NCI-H524 treated with DMSO at 0.1 percent for 48 hours (cell line): ENCODE results near the gene TOMM20.
"Not testable (repeated sequence)": the region's sequence is repeated elsewhere in the genome, so short reads cannot be mapped to it uniquely, and the experiment has no call there.

Experiments
- DNase-seq: peaks from one replicate; lab custom pipeline; 2025; lab: John Stamatoyannopoulos, UW

The TOMM20 gene

DNA sequence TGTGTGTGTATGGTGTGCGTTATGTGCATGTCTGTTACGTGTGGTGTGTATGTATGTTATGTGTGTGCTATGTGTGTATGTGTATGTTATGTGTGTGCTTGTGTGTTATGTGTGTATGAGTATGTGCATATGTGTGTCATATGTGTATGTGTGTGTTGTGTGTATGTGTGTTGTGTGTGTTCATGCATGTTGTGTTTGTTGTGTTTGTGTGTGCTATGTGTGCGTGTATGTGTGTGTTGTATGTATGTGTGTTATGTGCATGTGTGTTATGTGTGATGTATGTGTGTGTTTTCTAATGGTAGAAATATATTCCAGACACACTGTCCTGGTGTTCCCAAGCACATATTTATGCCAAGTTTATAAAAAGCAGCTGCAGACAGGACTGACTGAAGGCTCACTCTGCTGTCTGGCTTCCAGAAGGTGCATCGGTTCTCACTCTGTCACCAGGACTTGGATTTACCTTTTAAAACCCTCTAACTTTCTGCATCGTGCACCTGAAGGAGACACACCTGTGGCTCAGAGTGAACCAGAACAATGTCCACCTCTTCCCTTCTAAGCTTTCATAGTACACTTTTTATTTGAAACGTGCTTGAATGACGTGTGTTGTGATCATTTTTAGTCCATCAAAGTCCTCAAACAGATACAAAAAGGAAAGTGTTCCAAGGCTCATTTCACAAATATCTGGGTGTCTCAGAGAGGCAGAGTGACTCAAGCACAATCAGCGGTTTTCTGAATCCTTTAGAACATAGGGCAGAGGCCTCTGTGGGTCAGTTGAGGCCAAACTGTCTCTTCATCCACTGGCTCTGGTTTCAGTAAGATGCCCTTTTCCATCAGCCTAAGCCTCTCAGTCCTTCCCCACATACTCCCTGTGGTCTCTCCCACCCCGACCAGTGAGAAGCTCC is 49.9 kb downstream of the TOMM20 start:
- DNase-seq: no peak

DNA sequence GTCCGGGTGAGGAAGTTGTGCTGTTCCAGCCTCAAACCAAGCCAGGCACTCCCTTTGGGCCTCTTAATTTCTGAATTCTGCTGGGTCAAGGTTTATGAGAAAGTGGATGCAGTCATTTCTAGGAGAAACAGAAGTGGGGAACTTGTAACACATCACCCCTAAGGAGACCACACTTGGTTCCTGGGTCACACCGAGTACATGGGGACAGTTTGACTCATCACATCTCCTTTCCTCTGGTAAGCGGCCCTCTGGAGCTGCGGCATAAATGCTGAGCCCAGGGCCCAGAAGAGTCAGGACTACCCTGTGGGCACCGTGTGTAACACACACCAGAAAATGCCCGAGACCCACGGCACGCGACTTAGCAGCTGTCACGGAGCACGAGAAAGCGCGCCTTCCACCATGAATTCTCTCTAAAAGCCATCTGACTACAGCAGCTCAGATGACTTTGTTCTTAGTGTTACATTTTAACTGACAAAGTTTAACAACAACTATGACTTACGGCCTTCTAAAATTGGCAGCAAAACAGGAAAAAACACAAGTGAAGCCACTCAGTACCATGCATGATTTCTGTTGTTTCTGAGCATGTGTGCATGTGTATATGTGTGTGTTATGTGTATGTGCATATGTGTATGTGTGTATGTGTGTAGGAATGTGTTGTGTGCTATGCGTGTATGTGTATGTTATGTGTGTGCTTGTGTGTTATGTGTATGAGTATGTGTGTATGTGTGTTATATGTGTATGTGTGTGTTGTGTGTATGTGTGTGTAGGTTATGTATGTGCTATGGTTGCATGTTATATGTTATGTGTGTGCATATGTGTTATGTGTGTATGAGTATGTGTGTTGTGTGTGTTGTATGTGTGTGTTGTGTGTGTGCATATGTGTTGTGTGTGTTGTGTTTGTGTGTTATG is 50.8 kb downstream of the TOMM20 start:
- no peak for DNase-seq

DNA sequence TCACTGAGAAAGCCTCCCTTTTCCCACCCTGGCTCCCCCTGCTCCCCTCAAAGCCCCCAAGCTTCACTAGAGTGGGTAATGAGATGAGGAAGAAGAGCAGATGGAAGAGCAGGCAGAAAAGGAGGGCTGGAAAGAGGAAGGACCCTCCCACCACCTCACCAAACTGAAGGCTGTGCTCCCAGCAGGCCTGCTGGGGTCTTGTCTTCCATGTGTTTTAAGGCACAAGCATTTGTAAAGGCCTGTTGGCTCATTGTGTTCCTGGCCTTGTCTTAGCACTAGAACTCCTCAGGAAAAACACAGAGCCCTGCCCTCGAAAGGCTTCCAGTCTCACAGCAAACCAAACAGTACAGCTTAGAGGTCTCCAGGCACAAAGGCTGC is 51.5 kb downstream of the TOMM20 start:
- no peak for DNase-seq

DNA sequence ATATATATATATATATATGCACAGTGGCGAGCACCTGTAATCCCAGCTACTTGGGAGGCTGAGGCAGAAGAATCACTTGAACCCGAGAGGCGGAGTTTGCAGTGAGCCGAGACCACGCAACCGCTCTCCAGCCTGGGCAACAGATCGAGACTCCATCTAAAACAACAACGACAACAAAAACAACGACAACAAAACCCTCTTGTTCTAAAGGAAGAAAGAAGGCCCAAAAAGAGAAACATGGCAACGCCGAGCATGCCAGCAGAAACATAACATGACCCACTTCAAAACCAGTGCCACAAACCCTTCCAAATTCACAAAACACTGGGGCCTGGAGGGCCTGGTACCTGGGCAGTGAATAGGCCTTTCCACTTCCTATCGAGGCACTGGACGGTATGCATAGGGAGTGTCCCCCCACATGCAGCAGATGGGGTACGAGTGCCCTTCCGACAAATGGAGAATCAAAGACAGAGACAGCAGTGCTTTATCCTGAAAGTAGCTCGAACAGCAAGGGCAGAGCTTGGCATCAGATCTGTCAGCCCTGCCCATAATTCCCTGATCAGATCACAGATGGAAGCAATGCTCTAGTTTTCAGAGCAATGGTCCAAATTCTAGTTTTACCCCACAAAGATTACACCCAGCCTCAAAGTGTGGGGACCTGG is 52.0 kb downstream of the TOMM20 start:
- DNase-seq: no peak

DNA sequence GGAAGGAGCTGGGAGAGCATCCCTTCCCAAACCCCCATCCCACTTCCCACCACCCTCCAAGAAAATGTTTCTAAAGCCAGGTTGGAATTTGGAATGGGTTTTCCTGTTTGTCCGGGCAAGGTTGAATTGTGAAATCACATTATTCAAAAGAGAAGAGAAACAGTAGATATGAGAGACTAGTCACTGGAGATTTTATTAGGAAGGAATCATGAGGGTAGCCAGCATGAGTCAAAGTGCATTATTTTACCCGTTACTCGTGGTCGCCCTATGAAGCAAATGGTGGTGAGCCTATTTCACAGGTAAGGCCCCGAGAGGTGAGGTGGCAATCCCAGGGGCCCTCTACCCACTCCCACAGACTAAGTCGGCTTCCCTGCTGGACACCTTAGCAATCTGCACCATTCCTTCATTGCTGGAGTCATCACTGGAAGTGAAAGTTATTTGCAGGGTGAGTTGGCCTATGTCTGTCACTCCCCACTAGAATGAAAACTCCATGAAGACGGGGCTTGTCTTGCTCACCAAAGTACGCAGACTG is 52.8 kb downstream of the TOMM20 start:
- no peak for DNase-seq

DNA sequence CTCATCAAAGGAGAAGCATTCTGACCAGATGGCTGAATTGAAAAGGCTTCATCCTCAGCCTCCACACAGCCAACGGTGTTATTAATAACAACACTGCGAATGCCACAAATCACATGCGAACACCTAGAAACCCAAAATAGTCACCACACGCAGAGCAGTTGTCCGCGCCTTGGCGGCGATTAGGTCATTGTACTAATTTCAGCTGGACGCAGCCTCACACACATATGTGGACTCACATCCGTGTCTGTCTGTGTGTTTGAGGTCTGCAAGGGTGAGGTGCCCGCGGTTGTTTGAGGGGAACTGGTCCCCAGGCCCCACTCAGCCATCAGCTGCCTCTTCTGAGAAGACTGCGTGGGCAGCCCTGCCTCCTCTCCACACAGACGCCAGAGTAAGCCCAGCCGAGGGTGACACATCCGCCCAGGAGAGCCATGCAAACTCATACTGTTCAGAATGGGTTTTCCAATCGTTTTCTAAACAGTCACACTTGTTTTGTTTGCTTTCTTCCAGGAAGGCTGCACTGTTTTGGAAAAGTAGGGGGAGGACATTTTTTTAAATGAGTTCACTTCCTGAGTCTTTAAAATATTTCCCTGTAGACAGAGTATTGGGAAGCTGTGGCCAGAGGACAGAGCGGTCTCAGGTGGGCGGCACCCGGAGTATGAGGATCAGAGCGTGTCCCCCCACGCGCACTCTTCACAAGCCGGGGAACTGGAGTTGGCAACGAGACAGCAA is 53.4 kb downstream of the TOMM20 start:
- no peak for DNase-seq

DNA sequence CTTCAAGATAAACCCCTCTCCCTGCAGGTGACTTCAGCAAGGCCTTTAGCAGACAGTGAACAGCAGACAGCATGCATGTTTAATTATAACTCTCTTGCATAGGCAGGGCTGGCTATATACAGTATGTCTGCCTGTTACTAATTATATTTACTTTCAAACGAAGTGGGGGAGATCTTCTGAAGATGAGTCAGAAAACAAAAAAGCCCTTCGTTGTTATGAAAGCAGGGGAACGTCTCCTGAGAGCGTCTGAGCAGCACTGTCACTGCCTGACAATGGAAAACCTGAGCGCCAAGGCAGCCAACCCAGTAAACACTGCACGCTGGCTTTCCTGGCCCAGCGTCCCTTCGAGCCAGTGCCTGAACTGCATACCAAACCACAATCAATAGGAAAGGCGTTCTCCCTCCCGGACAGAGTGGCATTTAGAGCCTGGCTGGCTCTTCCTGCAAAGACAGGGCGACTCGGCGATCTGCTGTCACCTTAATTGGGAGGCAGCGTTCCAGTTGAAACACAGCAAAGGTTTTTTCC is 54.1 kb downstream of the TOMM20 start:
- no peak for DNase-seq

DNA sequence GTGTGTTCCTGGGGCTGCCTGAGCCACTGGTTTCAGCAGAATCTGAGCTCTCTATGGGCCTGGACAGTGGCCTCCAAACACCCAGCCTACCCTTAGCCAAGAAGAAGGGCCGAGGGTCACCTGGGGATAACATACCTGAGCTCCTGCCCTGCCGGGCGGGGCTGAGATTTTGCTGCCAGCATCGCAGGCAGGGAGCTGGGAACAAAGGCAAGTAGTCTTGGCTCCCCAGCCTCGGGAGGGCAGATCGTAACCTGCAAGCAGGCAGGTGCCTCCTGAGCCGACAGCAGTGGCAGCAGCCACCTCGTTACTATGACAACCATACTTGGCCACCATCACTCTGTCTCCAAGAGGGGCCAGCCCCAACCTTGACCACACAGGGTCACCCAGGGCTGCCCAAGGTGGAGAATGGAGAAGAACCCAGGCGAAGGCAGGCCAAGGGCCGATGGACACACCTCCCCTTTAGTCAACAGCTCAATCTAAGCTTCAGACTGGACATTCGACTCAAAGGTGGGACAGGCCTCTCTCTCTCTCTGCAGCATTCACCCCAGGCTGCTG is 54.6 kb downstream of the TOMM20 start:
- no peak for DNase-seq

DNA sequence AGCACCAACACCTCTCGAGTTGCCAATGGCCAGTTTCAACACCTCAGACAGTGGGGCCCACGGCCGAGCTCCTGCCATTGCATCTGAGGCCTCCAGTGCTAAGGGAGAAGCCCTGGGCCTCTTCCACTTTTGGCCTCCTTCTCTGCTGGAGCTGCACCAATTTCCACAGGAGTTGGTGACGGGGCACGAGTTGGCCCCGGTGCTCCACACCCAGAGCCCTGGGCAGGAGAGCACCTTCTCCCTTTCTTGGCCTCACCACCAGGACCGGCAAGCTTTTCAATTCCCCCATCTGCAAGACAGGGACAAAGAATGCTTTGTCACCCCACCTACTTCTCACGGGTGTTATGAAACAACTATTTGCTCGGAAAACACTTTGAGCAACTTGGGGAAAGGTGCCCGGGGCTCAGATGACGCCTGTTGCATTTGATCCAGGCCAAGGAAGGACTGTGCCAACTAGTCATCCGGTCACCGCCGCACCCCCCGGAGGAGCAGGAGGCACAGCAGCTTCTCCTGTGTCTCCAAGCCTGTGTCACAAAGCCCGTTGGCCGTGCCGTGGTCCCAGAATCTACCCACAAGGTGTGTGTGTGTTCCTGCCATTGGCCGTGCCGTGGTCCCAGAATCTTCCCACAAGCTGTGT is 55.2 kb downstream of the TOMM20 start:
- no peak for DNase-seq

DNA sequence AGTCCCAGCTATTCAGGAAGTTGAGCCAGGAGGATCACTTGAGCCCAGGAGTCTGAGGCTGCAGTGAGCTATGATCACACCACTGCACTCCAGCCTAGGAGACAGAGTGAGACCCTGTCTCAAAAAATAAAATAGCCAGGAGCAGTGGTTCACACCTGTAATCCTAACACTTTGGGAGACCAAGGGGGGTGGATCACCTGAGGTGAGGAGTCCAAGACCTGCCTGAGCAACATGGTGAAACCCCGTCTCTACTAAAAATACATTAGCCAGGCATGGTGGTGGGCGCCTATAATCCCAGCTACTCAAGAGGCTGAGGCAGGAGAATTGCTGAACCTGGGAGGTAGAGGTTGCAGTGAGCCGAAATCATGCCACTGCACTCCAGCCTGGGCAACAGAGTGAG is 56.1 kb downstream of the TOMM20 start:
- not testable (repeated sequence) for DNase-seq

DNA sequence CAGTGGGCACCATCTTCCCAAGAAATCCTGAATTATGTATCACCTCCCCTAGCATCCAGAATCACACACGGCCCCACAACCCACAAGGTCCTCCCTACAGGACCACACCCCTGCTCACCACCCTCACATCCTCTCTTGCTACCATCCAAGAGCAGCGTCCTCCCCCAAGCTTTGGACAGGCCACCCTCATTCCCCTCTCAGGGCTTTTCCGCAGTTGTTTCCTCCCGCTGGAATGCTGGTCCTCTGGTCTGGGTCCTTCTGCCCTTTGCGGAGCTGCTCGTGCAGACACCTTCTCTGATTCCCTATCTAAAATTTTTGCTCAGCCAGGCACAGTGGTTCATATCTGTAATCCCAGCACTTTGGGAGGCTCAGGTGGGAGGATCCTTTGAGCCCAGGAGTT is 56.5 kb downstream of the TOMM20 start:
- DNase-seq: no peak

DNA sequence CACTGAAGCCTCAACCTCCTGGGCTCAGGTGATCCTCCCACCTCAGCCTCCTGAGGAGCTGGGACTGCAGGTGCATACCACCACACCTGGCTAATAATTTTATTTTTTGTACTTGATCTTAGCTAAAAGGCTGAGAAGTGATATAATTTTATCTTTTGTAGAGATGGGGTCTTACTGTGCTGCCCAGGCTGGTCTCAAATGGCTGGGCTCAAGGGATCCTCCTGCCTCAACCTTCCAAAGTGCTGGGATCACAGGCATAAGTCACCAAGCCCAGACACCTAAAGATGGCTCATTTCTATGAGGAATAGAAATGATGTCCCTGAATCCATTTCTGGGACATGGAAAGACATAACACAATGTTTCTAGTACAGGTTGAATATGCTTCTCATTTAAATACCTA is 57.8 kb downstream of the TOMM20 start:
- DNase-seq: no peak

DNA sequence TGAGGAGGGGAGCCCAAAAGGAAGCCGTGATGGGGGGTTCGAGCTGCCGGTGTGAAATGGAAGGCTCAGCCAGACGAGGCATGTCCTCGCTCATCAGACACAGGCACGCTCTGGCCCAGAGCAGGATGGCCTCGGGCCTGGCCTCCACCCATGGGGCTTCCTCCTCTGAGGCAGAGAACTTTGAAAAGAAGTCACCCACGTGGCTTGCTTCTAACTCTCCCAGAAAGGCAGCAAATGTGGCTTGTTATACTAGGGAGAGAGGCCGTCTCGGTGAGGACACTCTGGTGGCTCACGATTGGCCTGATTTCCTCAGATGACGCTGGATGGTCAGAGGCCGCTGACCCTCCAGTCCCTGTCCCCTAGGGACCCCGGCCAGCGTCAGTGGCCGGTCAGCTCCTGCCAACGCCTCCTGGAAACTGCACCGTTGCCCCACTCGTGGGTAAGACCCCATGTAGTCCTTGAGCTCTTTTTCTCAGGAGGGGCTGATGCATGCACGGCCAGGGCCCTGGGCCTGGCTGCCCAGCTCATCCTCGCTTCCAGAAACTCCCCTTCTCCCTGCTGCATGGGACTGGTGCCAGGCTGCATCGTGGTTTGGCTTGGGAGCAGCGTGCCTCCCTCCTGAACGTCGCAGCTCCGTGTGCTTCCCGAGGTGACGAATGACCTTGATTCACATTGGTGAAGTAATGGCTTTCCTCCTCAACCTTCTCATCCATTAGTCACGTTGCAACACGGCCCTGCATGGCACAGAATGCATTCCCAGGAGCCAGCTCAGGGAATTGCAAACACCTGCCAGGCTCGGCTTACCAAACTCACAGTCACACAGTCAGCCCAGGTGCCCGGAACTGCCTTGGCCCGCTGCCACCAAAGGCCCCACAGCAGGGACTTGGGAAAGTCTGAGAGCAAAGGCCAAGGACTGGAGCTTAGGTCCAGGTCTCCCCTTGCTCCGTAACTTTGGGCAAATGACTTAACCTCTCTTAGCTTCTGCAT is 58.8 kb downstream of the TOMM20 start:
- no peak for DNase-seq

DNA sequence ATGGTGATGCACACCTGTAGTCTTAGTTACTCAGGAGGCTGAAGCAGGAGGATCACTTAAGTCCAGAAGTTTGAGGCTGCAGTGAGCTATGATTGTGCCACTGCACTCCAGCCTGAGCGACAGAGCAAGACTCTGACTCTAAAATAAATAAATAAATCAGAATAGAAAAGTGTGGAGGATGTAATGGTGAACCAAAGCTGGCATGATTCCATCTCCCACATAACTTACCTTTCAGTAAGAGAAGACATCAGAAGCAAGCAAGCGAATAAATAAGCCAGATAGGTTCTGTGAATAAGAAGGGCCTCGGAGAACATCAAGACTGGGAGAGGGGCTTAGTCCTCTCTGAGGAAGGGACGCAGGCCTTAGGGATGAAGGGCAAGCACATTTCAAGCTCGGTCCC is 59.5 kb downstream of the TOMM20 start:
- DNase-seq: no peak

DNA sequence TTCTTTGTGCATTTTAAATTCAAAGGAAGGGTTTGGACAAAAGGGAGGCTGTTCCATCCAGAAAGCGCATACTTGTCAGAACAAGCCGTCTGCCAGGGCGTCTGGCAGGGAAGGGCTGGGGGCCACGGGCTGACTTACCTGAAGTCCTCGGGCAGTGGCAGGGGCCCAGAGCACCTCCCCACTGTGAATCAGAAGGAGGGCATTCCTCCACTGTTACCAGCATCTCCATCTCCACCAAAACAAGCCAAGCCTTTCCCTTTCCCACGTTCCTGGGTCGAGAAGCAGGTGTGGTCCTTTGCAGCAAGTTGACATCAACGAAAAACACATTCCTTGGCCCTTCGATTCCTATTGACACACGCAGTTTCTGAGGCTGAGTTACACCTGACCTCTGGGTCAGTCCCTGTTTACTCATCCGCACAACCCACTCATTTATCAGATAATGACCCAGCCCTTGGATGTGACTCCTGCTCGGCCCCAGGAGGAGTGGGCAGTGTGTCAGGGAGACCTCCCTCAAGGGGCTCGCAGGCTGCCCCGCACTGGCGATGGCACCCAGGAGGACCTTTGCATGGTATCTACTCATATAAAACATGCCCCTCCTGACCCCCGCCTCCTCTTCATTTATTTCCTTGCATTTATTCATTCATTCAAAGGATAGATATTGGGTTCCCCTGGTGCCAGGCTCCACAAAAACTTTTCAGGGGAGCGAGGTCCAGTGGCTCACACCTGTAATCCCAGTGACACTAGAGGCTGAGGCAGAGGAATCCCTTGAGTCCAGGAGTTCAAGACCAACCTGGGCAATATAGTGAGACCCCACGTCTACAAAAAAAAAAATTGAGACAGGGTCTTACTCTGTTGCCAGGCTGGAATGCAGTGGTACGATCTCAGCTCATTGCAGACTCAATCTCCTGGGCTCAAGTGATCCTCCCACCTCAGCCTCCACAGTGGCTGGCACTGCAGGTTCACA is 60.2 kb downstream of the TOMM20 start:
- no peak for DNase-seq

DNA sequence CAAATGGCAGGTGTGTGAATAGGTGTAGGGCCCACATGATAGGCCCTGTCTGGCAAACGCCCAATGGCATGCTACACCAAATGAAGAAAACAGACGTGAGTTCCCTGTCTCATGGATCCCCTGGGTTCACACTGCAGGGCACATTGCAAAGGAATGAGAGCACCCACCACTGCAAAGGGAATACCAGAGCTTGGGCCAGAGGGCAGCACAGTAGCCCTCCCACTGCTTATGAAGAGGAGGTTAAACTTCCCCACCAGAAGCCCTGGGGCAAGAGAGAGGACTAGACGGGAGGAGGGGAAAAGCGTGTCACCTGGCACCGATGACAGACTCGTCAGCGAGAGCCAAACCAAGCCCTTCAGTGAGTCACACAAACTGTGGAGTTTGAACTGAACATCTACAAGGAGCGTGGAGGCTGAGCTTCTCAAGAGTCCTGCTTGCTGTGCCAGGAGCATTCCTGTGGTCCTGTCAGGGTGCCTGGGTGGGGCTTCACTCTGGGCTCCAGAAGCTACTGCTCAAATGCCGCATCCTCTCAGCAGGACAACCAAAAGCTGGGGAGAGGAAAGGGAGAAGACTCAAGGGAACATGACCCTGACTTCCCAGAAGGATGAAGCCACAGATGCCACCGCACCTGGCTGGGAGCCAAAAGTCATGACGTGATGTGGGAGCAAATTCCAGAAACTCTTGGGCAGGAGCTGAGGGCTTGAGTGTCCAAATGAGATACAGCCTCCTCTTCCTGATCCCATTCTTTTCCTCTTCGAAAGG is 61.1 kb downstream of the TOMM20 start:
- no peak for DNase-seq

DNA sequence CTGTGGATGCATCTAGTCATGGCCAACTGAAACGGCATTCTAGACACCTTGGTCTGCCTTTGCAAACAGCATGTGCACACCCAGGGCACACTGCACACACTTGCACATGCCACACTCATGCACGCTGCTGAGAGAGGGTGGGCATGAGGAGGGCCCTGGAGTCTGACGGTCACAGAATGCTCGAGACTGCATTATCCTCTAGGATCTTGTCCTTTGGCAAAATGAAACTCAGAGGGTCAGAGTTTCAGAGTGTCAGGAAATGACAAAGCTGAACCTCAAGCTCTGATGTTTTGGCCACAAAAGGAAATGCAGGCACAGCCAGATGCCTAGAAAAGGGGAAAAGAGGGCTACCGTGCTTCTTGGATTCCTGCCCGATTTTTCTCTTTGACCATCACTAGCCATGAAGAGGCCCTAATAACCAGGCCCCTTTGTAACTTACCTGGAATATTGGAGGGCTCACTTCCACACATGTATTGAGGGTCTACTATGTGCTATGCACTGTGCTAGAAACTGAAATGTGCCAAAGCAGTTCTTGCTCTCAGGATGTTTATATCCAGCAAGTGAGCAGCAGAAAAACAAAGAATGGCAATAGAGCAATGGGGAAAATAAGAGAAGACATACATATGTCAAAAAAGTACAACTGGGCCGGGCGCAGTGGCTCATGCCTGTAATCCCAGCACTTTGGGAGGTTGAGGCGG is 65.4 kb downstream of the TOMM20 start:
- DNase-seq: no peak
